Progenitor cell of endocrine pancreas (in vitro differentiated cells): ENCODE results near the gene GULP1. TPM values are rescaled to one million over a fixed set of nuclear protein-coding genes. Genes with fewer than 3 reads are reported as not detected.
"Not testable (repeated sequence)": the region's sequence is repeated elsewhere in the genome, so short reads cannot be mapped to it uniquely, and the experiment has no call there.

ENCODE experiments used
- DNase-seq: peaks from one replicate; pipeline ENCODE4 v3.0.0; 2021; ENCODE audit warnings: low spot score; ENCODE audit not compliant: unreplicated experiment
- H3K27ac Mint-ChIP-seq: 2 replicates; pipeline ENCODE4 v1.8.0; 2021; ENCODE audit warnings: mild to moderate bottlenecking, moderate library complexity, mixed read lengths
- H3K27me3 Mint-ChIP-seq: 2 replicates; pipeline ENCODE4 v1.8.0; 2021; ENCODE audit warnings: mixed read lengths
- H3K36me3 Mint-ChIP-seq: 2 replicates; pipeline ENCODE4 v1.8.0; 2022; ENCODE audit warnings: mixed read lengths; ENCODE audit not compliant: insufficient read depth
- H3K4me1 Mint-ChIP-seq: 2 replicates; pipeline ENCODE4 v1.8.0; 2021; ENCODE audit warnings: low read depth, mixed read lengths
- H3K4me3 Mint-ChIP-seq: 2 replicates; pipeline ENCODE4 v1.8.0; 2021; ENCODE audit warnings: low read depth, mild to moderate bottlenecking, moderate library complexity, mixed read lengths
- H3K9me3 Mint-ChIP-seq: 2 replicates; pipeline ENCODE4 v1.8.0; 2021; ENCODE audit warnings: low read depth, mixed read lengths
- total RNA-seq: library from RNA; stranded (reverse); gene quantifications from 2 replicates; pipeline ENCODE4 v1.2.1, GENCODE V29; 2021
- TF ChIP-seq, protein P1 (sequence below): fragments of 200-600 bp; sonication (generic); IDR thresholded peaks from one replicate; pipeline ENCODE4 v1.5.0; 2021; ENCODE audit warnings: antibody characterized with exemption, mild to moderate bottlenecking; ENCODE audit not compliant: unreplicated experiment

GULP1 gene
- total RNA-seq, 1 donor from 2014 or later: 39.4 TPM

DNA sequence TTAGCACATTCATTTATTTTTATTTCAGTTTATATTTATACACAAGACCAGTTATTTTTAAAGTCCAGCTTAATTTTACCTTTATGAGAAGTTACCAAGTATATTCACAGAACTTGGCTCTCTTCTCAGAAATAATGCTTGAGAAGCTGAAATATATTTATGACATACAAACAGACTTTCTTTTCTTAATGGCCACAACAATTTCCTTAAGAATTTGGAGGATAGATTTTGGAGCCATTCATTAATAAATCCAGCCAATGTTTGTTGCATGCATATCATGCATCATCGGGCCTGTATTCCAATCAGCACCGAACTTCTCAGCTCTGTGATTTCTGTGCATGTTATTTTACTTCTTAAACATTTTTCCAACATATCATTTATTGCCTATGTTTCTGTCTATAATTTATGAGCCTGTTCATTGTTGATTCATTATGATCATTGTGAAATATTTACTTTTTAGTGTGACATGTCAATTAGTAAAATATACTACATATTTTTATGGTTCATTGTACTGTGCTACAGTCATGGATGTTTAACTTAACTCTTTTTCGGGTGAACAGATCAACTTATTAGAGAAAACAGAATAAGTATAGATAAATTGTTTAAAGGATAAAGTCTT is 3.5 kb downstream of the GULP1 start:
- TF ChIP-seq, protein P1, sequence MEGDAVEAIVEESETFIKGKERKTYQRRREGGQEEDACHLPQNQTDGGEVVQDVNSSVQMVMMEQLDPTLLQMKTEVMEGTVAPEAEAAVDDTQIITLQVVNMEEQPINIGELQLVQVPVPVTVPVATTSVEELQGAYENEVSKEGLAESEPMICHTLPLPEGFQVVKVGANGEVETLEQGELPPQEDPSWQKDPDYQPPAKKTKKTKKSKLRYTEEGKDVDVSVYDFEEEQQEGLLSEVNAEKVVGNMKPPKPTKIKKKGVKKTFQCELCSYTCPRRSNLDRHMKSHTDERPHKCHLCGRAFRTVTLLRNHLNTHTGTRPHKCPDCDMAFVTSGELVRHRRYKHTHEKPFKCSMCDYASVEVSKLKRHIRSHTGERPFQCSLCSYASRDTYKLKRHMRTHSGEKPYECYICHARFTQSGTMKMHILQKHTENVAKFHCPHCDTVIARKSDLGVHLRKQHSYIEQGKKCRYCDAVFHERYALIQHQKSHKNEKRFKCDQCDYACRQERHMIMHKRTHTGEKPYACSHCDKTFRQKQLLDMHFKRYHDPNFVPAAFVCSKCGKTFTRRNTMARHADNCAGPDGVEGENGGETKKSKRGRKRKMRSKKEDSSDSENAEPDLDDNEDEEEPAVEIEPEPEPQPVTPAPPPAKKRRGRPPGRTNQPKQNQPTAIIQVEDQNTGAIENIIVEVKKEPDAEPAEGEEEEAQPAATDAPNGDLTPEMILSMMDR: no peak
- peaks cover 32% of the 10 kb centered on the region for H3K4me1 Mint-ChIP-seq
- H3K9me3 Mint-ChIP-seq: peaks cover 6% of the 10 kb centered on the region
- no peaks in the 10 kb centered on the region for H3K27me3 Mint-ChIP-seq
- no peak overlapping the region for H3K27ac Mint-ChIP-seq
- no peaks in the 10 kb centered on the region for H3K36me3 Mint-ChIP-seq
- H3K4me3 Mint-ChIP-seq: no peak overlapping the region
- DNase-seq: no peak

DNA sequence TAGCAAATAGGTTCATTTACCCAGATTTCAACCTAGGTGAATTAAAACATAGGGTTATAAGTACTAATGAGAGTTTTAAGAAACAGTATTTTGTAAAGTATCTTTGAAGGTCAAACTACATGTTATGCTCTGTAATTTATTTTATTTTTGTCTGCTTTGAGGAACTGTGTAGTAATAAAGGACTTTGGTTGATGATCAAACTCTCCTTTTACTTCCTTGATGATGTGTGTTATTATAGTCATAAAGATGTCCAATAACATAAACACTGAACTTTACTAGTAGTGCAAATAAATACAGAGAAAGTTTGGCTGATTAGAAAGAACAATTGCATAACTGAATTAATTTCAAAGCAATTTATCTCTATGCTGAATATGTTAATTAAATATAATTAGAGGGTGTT is 6.3 kb downstream of the GULP1 start:
- H3K4me3 Mint-ChIP-seq: no peak overlapping the region
- H3K27me3 Mint-ChIP-seq: no peaks in the 10 kb centered on the region
- TF ChIP-seq, protein P1: no peak
- H3K4me1 Mint-ChIP-seq: peaks cover 24% of the 10 kb centered on the region
- H3K36me3 Mint-ChIP-seq: no peaks in the 10 kb centered on the region
- H3K9me3 Mint-ChIP-seq: peaks cover 6% of the 10 kb centered on the region
- no peak overlapping the region for H3K27ac Mint-ChIP-seq
- DNase-seq: no peak

DNA sequence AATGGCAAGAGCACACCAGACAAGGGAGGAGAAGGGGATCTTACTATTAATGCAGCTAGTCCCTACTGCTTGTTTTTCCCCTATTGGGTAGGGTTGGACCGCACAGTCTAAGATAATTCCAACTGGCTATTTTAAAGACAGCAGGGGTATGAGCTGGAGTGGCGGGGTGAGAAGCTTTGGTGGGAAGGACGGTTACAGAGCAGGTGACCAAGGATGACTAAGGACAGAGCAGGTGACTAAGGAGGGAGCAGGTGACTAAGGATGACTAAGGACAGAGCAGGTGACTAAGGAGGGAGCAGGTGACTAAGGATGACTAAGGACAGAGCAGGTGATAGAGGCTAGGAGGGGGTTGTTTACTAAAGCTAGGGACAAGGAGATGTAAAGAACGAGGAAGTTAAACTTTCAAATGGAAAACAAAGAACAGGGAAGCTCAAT is 7.3 kb downstream of the GULP1 start:
- DNase-seq, H3K27me3 Mint-ChIP-seq, H3K36me3 Mint-ChIP-seq, H3K9me3 Mint-ChIP-seq, H3K4me3 Mint-ChIP-seq: not testable (repeated sequence)
- H3K4me1 Mint-ChIP-seq: peaks cover 23% of the 10 kb centered on the region
- peak overlapping the region; percentile 69 for H3K27ac Mint-ChIP-seq

DNA sequence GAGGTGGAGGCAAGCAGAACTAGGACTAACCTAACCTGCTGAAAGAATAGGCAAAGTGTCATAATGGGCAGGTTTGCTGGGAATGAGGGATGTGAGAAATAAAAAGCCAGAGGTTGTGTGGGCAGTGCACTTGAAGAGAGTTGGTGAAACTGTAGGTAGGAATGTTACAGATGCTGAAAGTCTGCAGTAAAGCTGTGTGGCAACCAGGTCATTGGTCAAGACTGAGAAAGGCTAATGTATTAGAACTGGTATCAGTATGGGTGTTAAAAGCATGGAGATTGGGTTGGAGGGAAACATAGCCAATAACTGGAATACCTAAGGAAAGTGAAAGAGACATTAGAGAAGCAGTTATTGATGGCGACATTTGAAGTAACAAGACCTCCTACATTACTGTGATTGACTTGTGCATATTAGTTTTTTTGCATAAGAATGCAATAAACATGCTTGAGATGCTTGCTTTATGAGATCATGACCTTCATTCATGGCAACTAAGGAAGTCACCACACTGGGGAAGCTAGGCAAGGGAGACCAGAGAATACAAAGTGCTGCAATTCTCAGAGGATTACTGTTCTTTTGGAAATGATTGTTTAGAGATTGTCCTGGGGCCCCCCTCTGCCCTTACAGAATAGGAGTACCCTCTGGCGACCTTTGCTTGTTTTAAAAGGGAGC is 11.8 kb downstream of the GULP1 start:
- no peak overlapping the region for H3K4me3 Mint-ChIP-seq
- no peaks in the 10 kb centered on the region for H3K36me3 Mint-ChIP-seq
- no peak for DNase-seq
- peaks cover 15% of the 10 kb centered on the region for H3K4me1 Mint-ChIP-seq
- H3K27me3 Mint-ChIP-seq: no peaks in the 10 kb centered on the region
- TF ChIP-seq, protein P1: no peak
- peaks cover 6% of the 10 kb centered on the region for H3K9me3 Mint-ChIP-seq
- peak overlapping the region; percentile 57 for H3K27ac Mint-ChIP-seq

DNA sequence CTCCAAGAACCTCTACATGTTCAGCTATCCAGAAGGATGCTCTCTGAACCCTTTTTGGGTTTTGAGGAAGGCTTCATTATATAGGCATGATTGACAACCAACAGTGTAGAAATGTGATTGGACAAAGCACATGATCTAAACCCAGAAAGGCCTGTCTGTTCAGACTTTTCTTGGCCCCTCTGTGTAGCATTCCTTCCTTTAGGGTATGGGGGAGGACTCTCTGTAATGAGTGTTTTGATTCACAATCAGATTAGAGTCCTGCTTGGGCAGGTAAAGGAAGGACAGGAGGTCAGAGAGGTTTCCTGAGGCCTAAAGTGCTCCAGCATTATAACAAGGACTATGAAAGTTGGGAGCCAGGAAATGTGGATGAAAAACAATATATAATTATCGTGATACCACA is 13.6 kb downstream of the GULP1 start:
- DNase-seq: no peak

More for the DNA sequence above, 13.6 kb downstream of the GULP1 start:
- H3K27me3 Mint-ChIP-seq: no peaks in the 10 kb centered on the region
- TF ChIP-seq, protein P1: no peak
- no peaks in the 10 kb centered on the region for H3K36me3 Mint-ChIP-seq
- no peak overlapping the region for H3K27ac Mint-ChIP-seq
- H3K9me3 Mint-ChIP-seq: no peaks in the 10 kb centered on the region
- no peak overlapping the region for H3K4me3 Mint-ChIP-seq
- H3K4me1 Mint-ChIP-seq: peaks cover 15% of the 10 kb centered on the region
